B cell (primary cell): ENCODE data around the gene PGAP3. TPM values are rescaled to one million over a fixed set of nuclear protein-coding genes. Genes with fewer than 3 reads are reported as not detected.
"Not testable (repeated sequence)": the region's sequence is repeated elsewhere in the genome, so short reads cannot be mapped to it uniquely, and the experiment has no call there.

Experiments
- ATAC-seq: fragments of 200-7000 bp; cut with Tn5 transposase; one replicate; pipeline ENCODE4 v1.10.0; 2021; ENCODE audit warnings: low read depth, mild to moderate bottlenecking, moderate number of reproducible peaks, moderate library complexity
- CTCF ChIA-PET: fragments of 350-600 bp; sonication (Branson Sonifier 250); formaldehyde crosslinking; loops from one replicate; lab custom pipeline; 2021; ENCODE audit warnings: antibody characterized with exemption, inconsistent platforms; lab: Charles Lee
- POLR2A ChIA-PET: fragments of 350-600 bp; sonication (Branson Sonifier 250); formaldehyde crosslinking; loops from one replicate; lab custom pipeline; 2021; ENCODE audit warnings: antibody characterized with exemption; lab: Charles Lee
- DNase-seq: peaks from one replicate; pipeline ENCODE4 v3.0.0; 2013
- H2AFZ ChIP-seq: 2 replicates; pipeline ENCODE4 v1.6.1; 2012; ENCODE audit warnings: mild to moderate bottlenecking, low read depth, low read length; ENCODE audit not compliant: insufficient read depth, poor library complexity, severe bottlenecking
- H3K27ac ChIP-seq, 2 donors: 1 replicate in 1 of 2; 2 replicates in 1 of 2; pipeline ENCODE4 v1.5.1; 2012 to 2013; ENCODE audit warnings: low read length in 2 of 2, mild to moderate bottlenecking in 2 of 2, moderate library complexity in 1 of 2
- H3K27me3 ChIP-seq, 4 experiments: fragments of 200-600 bp in 1 of 4; sonication (generic) in 1 of 4; replicated peaks in 1 of 4; 1 replicate in 2 of 4; 2 replicates in 2 of 4; pipeline versions ENCODE4 v1.6.1 to v1.7.0; 2013 to 2016; ENCODE audit warnings: low read length in 3 of 4, mild to moderate bottlenecking in 2 of 4, mixed read lengths in 1 of 4, moderate library complexity in 1 of 4; ENCODE audit not compliant: insufficient read depth in 4 of 4, control insufficient read depth in 3 of 4; ENCODE audit errors: control extremely low read depth in 1 of 4
- H3K36me3 ChIP-seq, 2 experiments: replicated peaks in 1 of 2; 1 replicate in 1 of 2; 2 replicates in 1 of 2; pipeline versions ENCODE4 v1.6.1 to v1.7.1; 2013; ENCODE audit warnings: low read length in 1 of 2; ENCODE audit not compliant: insufficient read depth in 2 of 2, control insufficient read depth in 1 of 2; ENCODE audit errors: control extremely low read depth in 1 of 2, extremely low read depth in 1 of 2
- H3K4me1 ChIP-seq, 2 donors: fragments of 200-600 bp in 1 of 2; sonication (generic) in 1 of 2; 1 replicate in 1 of 2; 2 replicates in 1 of 2; pipeline versions ENCODE4 v1.5.1 to v1.6.1; 2013 to 2017; ENCODE audit warnings: low read length in 2 of 2; ENCODE audit not compliant: control insufficient read depth in 2 of 2, insufficient read depth in 2 of 2
- H3K4me2 ChIP-seq: replicated peaks from 2 replicates; pipeline ENCODE3; 2012; ENCODE audit warnings: mild to moderate bottlenecking, low read depth, low read length; ENCODE audit not compliant: poor library complexity, severe bottlenecking
- H3K4me3 ChIP-seq, 5 experiments: fragments of 200-600 bp in 1 of 5; sonication (generic) in 1 of 5; 1 replicate in 3 of 5; 2 replicates in 2 of 5; pipeline versions ENCODE4 v1.5.1 to v1.7.0; 2011 to 2016; ENCODE audit warnings: low read length in 4 of 5, mild to moderate bottlenecking in 4 of 5, low read depth in 2 of 5, control low read depth in 1 of 5, moderate library complexity in 1 of 5; ENCODE audit not compliant: insufficient read depth in 1 of 5; ENCODE audit errors: control extremely low read depth in 1 of 5, extremely low read depth in 1 of 5
- H3K79me2 ChIP-seq: fragments of 200-600 bp; sonication (generic); one replicate; pipeline ENCODE4 v1.6.0; 2016; ENCODE audit warnings: low read length; ENCODE audit not compliant: control insufficient read depth, insufficient read depth
- H3K9ac ChIP-seq: fragments of 200-600 bp; sonication (generic); 2 replicates; pipeline ENCODE4 v1.6.1; 2017; ENCODE audit warnings: mild to moderate bottlenecking, low read length, moderate library complexity
- H3K9me3 ChIP-seq, 3 donors: one replicate each; pipeline versions ENCODE4 v1.6.1 to v1.7.1; 2013; ENCODE audit warnings: low read length in 2 of 3; ENCODE audit not compliant: control insufficient read depth in 2 of 3, insufficient read depth in 1 of 3; ENCODE audit errors: control extremely low read depth in 1 of 3
- H4K20me1 ChIP-seq: 2 replicates; pipeline ENCODE4 v1.6.0; 2012; ENCODE audit warnings: mild to moderate bottlenecking, low read length; ENCODE audit not compliant: insufficient read depth, control insufficient read depth, poor library complexity, severe bottlenecking
- H3K27ac Mint-ChIP-seq: one replicate; pipeline ENCODE4 v1.8.0; 2021; ENCODE audit warnings: mixed read lengths
- H3K27me3 Mint-ChIP-seq: one replicate; pipeline ENCODE4 v1.8.0; 2021; ENCODE audit warnings: mixed read lengths
- H3K4me1 Mint-ChIP-seq: one replicate; pipeline ENCODE4 v1.8.0; 2021; ENCODE audit warnings: mixed read lengths
- H3K4me3 Mint-ChIP-seq: one replicate; pipeline ENCODE4 v1.8.0; 2021; ENCODE audit warnings: mixed read lengths
- H3K9me3 Mint-ChIP-seq: one replicate; pipeline ENCODE4 v1.8.0; 2022; ENCODE audit warnings: mixed read lengths; ENCODE audit not compliant: insufficient read depth
- EZH2 ChIP-seq: IDR thresholded peaks from 2 replicates; pipeline ENCODE4 v1.6.1; 2012; ENCODE audit warnings: borderline replicate concordance, low read depth, mild to moderate bottlenecking, moderate library complexity, low read length; ENCODE audit not compliant: insufficient read depth, poor library complexity, severe bottlenecking
- WGBS: methylation state at CpG from one replicate; pipeline ENCODE4 v1.1.5; 2013; ENCODE audit warnings: missing lambda C conversion rate; ENCODE audit not compliant: insufficient coverage; 5-methylcytosine and 5-hydroxymethylcytosine counted together
- intact Hi-C: fragments of 100-400 bp; cut with micrococcal nuclease; formaldehyde crosslinking; loops from one replicate; pipeline ENCODE4 v1.10.0; 2022
- polyA plus RNA-seq: library from polyadenylated mRNA; depleted of rRNA; stranded (reverse); fragments of >200 nt; gene quantifications from 2 replicates; pipeline ENCODE4 v1.2.3, GENCODE V29; 2012
- total RNA-seq, 2 donors: library from RNA; stranded (reverse); fragments of 120-200 nt in 1 of 2; gene quantifications; 1 replicate in 1 of 2; 2 replicates in 1 of 2; pipeline versions ENCODE4 v1.2.3 to v1.2.4, GENCODE V29; 2013 to 2022
- TF ChIP-seq, protein P1 (sequence below): fragments of 200-600 bp; IDR thresholded peaks from one replicate; pipeline ENCODE4 v1.8.0; 2022; ENCODE audit warnings: antibody characterized with exemption, mild to moderate bottlenecking

Gene PGAP3
- total and polyA plus RNA-seq, 2 donors (not counting 1 experiment from before 2014, with no cell fraction given): 27.4 to 34.3 TPM

DNA sequence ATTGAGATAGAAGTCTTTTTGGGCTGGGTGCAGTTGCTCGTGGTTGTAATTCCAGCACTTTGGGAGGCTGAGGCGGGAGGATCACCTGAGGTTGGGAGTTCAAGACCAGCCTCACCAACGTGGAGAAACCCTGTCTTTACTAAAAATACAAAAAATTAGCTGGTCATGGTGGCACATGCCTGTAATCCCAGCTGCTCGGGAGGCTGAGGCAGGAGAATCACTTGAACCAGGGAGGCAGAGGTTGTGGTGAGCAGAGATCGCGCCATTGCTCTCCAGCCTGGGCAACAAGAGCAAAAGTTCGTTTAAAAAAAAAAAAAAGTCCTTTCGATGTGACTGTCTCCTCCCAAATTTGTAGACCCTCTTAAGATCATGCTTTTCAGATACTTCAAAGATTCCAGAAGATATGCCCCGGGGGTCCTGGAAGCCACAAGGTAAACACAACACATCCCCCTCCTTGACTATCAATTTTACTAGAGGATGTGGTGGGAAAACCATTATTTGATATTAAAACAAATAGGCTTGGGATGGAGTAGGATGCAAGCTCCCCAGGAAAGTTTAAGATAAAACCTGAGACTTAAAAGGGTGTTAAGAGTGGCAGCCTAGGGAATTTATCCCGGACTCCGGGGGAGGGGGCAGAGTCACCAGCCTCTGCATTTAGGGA lies 11.4 kb upstream of the PGAP3 start:
- Mint-ChIP-seq H3K4me3 (peak overlapping the region; percentile 52), H3K4me1 (peaks cover 11% of the 10 kb centered on the region), H3K27me3 (peaks cover 33% of the 10 kb centered on the region)
- POLR2A ChIA-PET, H2AFZ ChIP-seq, H3K79me2 ChIP-seq, intact Hi-C loops, ATAC-seq, H3K9ac ChIP-seq, DNase-seq, H3K9me3 Mint-ChIP-seq, H3K36me3 ChIP-seq, H3K9me3 ChIP-seq, H3K27ac Mint-ChIP-seq, H3K4me3 ChIP-seq, H4K20me1 ChIP-seq, H3K27ac ChIP-seq: not testable (repeated sequence)
- peak overlapping the region; percentile 58 for H3K4me2 ChIP-seq
- peaks cover 0 to 33% (median 17%) of the 10 kb centered on the region in 4 experiments for H3K27me3 ChIP-seq
- H3K4me1 ChIP-seq: peaks cover 6 to 17% of the 10 kb centered on the region in 2 donors
- WGBS: 71% methylated on average over 7 of the region's 11 CpGs
- CTCF ChIA-PET: interaction anchor here (1.6 kb wide), 1 partner anchor 23 kb away, joined by 4 read pairs; no protein-coding TSS in a partner anchor

DNA sequence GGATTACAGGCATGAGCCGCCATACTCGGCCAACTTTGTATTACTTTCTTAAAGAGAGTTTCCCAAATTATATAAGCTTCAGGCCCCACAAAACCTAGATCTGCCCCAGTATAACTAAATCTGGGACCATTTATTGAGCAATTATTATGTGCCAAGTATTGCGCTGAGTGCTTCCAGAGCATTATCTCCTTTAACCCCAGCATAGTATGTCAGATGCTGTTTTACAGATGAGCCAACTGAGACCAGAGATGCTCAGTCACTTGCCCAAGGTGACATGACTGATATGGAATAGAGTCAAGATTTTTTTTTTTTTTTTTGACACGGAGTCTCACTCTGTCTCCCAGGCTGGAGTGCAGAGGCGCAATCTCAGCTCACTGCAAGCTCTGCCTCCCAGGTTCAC lies 10.1 kb upstream of the PGAP3 start:
- H3K4me3 Mint-ChIP-seq: no peak overlapping the region
- Histone ChIP-seq H3K4me3 (no peak overlapping the region), H2AFZ (no peak overlapping the region), H3K9me3 (peaks cover 0 to 4% (median 0%) of the 10 kb centered on the region in 3 donors), H3K36me3 (peaks cover 0 to 6% of the 10 kb centered on the region in 2 experiments), H3K27me3 (peaks cover 0 to 33% (median 17%) of the 10 kb centered on the region in 4 experiments), H3K4me1 (peaks cover 6 to 17% of the 10 kb centered on the region in 2 donors), H4K20me1 (no peaks in the 10 kb centered on the region), H3K27ac (no peak overlapping the region), H3K9ac (no peak overlapping the region), H3K79me2 (no peaks in the 10 kb centered on the region), H3K4me2 (no peak overlapping the region)
- H3K9me3 Mint-ChIP-seq: no peaks in the 10 kb centered on the region
- no peak for TF ChIP-seq EZH2
- TF ChIP-seq, protein P1, sequence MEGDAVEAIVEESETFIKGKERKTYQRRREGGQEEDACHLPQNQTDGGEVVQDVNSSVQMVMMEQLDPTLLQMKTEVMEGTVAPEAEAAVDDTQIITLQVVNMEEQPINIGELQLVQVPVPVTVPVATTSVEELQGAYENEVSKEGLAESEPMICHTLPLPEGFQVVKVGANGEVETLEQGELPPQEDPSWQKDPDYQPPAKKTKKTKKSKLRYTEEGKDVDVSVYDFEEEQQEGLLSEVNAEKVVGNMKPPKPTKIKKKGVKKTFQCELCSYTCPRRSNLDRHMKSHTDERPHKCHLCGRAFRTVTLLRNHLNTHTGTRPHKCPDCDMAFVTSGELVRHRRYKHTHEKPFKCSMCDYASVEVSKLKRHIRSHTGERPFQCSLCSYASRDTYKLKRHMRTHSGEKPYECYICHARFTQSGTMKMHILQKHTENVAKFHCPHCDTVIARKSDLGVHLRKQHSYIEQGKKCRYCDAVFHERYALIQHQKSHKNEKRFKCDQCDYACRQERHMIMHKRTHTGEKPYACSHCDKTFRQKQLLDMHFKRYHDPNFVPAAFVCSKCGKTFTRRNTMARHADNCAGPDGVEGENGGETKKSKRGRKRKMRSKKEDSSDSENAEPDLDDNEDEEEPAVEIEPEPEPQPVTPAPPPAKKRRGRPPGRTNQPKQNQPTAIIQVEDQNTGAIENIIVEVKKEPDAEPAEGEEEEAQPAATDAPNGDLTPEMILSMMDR: no peak
- H3K27me3 Mint-ChIP-seq: peaks cover 33% of the 10 kb centered on the region
- ChIA-PET CTCF (interaction anchor here (1.6 kb wide), 1 partner anchor 22 kb away, joined by 4 read pairs; no protein-coding TSS in a partner anchor), POLR2A (no interaction called here)
- H3K4me1 Mint-ChIP-seq: peaks cover 6% of the 10 kb centered on the region
- ATAC-seq: no peak
- H3K27ac Mint-ChIP-seq: no peak overlapping the region
- no CpG with 5 or more reads among the region's 5 CpGs for WGBS
- DNase-seq: no peak
- intact Hi-C loops: no loop called here
